HG03460 (cell line): Measurements from ENCODE around the gene ADCY10.

ENCODE experiments used
- ATAC-seq: cut with Tn5 transposase; IDR thresholded peaks from one replicate; pipeline ENCODE4 v1.9.1; 2021; ENCODE audit not compliant: unreplicated experiment

Gene ADCY10

GRCh38 chr1:167928457-167928852, 14.5 kb upstream of the ADCY10 start:
- no peak for ATAC-seq

GRCh38 chr1:167927046-167927754, 13.3 kb upstream of the ADCY10 start:
- peak; percentile 64 for ATAC-seq

GRCh38 chr1:167926486-167926997, 12.6 kb upstream of the ADCY10 start:
- no peak for ATAC-seq

- ATAC-seq = no peak
These were observed 10.8 kb upstream of the ADCY10 start for GRCh38 chr1:167924543-167925231.

GRCh38 chr1:167924102-167924501, 10.2 kb upstream of the ADCY10 start:
- ATAC-seq = no peak

GRCh38 chr1:167923324-167924056, 9.6 kb upstream of the ADCY10 start:
- ATAC-seq = no peak

- ATAC-seq = no peak
These were observed 8.7 kb upstream of the ADCY10 start for GRCh38 chr1:167922611-167923074.

- ATAC-seq = no peak
These were observed 8.1 kb upstream of the ADCY10 start for GRCh38 chr1:167922023-167922422.

- ATAC-seq = no peak
These were observed 3.0 kb upstream of the ADCY10 start for GRCh38 chr1:167916766-167917511.

GRCh38 chr1:167915569-167915968, 1.6 kb upstream of the ADCY10 start:
- no peak for ATAC-seq

- ATAC-seq = no peak
These were observed 1.6 kb downstream of the ADCY10 start for GRCh38 chr1:167912294-167912693.

GRCh38 chr1:167911413-167911812, 2.5 kb downstream of the ADCY10 start:
- ATAC-seq = no peak

- ATAC-seq = no peak
These were observed 3.4 kb downstream of the ADCY10 start for GRCh38 chr1:167910530-167910929.

- ATAC-seq = no peak
These were observed 4.2 kb downstream of the ADCY10 start for GRCh38 chr1:167909691-167910180.

GRCh38 chr1:167905671-167906070, 8.3 kb downstream of the ADCY10 start:
- no peak for ATAC-seq

GRCh38 chr1:167905182-167905581, 8.8 kb downstream of the ADCY10 start:
- no peak for ATAC-seq

GRCh38 chr1:167904652-167905130, 9.2 kb downstream of the ADCY10 start:
- ATAC-seq = no peak

GRCh38 chr1:167900907-167901306, 13.0 kb downstream of the ADCY10 start:
- no peak for ATAC-seq

- peak; percentile 87 for ATAC-seq
These were observed 14.7 kb downstream of the ADCY10 start for GRCh38 chr1:167899253-167899681.

GRCh38 chr1:167898578-167899222, 15.2 kb downstream of the ADCY10 start:
- no peak for ATAC-seq
